Fibroblast of lung (primary cell): ENCODE data around the gene FRY. TPM values are rescaled to one million over a fixed set of nuclear protein-coding genes. Genes with fewer than 3 reads are reported as not detected.

Experiments
- DNase-seq, 2 donors: peaks; one replicate each; pipeline versions ENCODE4 v3.0.0 to v3.0.0-alpha.2; 2010; ENCODE audit warnings: low read depth in 2 of 2
- H2AFZ ChIP-seq: 2 replicates; pipeline ENCODE4 v1.5.1; 2012; ENCODE audit warnings: low read length, control low read depth, inconsistent platforms
- H3K27ac ChIP-seq: 2 replicates; pipeline ENCODE4 v1.5.1; 2011; ENCODE audit warnings: low read length, control low read depth; ENCODE audit not compliant: insufficient read depth
- H3K27me3 ChIP-seq: 2 replicates; pipeline ENCODE4 v1.5.1; 2011; ENCODE audit warnings: mild to moderate bottlenecking, low read length; ENCODE audit not compliant: control insufficient read depth, insufficient read depth
- H3K36me3 ChIP-seq: 2 replicates; pipeline ENCODE4 v1.5.1; 2011; ENCODE audit warnings: low read length; ENCODE audit not compliant: control insufficient read depth, insufficient read depth
- H3K4me1 ChIP-seq: 2 replicates; pipeline ENCODE4 v1.5.1; 2011; ENCODE audit warnings: low read length; ENCODE audit not compliant: control insufficient read depth, insufficient read depth; ENCODE audit errors: extremely low read depth
- H3K4me2 ChIP-seq: 2 replicates; pipeline ENCODE4 v1.5.1; 2011; ENCODE audit warnings: low read length, control low read depth; ENCODE audit not compliant: insufficient read depth; ENCODE audit errors: extremely low read depth
- H3K4me3 ChIP-seq, 4 experiments: fragments of 200-600 bp in 1 of 4; sonication (generic) in 1 of 4; replicated peaks in 1 of 4; 2 replicates each; pipeline ENCODE4 v1.5.1; 2011 to 2016; ENCODE audit warnings: low read length in 4 of 4, low read depth in 3 of 4, mild to moderate bottlenecking in 3 of 4, control low read depth in 2 of 4, inconsistent platforms in 1 of 4, mixed read lengths in 1 of 4; ENCODE audit not compliant: insufficient read depth in 1 of 4; ENCODE audit errors: control extremely low read depth in 1 of 4
- H3K79me2 ChIP-seq: 2 replicates; pipeline ENCODE4 v1.5.1; 2012; ENCODE audit warnings: mild to moderate bottlenecking, low read length, inconsistent platforms; ENCODE audit not compliant: control insufficient read depth, insufficient read depth
- H3K9ac ChIP-seq: 2 replicates; pipeline ENCODE4 v1.5.1; 2011; ENCODE audit warnings: mild to moderate bottlenecking, low read length, control low read depth; ENCODE audit not compliant: insufficient read depth
- H3K9me3 ChIP-seq: 2 replicates; pipeline ENCODE4 v1.5.1; 2012; ENCODE audit warnings: low read depth, low read length; ENCODE audit not compliant: control insufficient read depth, insufficient read depth
- H4K20me1 ChIP-seq: 2 replicates; pipeline ENCODE4 v1.5.1; 2011; ENCODE audit warnings: low read length; ENCODE audit not compliant: control insufficient read depth, insufficient read depth; ENCODE audit errors: extremely low read depth
- EZH2 ChIP-seq: IDR thresholded peaks from 2 replicates; pipeline ENCODE4 v1.5.1; 2012; ENCODE audit warnings: low read length, control low read depth, mild to moderate bottlenecking; ENCODE audit errors: missing control alignments
- polyA plus RNA-seq, 2 donors: library from polyadenylated mRNA; depleted of rRNA in 1 of 2; stranded (reverse) in 1 of 2; unstranded in 1 of 2; fragments of >200 nt; gene quantifications; 2 replicates each; pipeline ENCODE4 v1.2.1, GENCODE V29; 2011 to 2012; ENCODE audit warnings: missing spikeins in 1 of 2
- total RNA-seq: library from RNA; depleted of rRNA; stranded (reverse); fragments of >200 nt; gene quantifications from 2 replicates; pipeline ENCODE4 v1.2.1, GENCODE V29; 2014
- TF ChIP-seq, protein P1 (sequence below), 2 donors: IDR thresholded peaks in 1 of 2; conservative IDR thresholded peaks in 1 of 2; 1 replicate in 1 of 2; 2 replicates in 1 of 2; pipeline ENCODE4 v1.5.1; 2011 to 2012; ENCODE audit warnings: low read length in 2 of 2, control low read depth in 1 of 2, inconsistent platforms in 1 of 2, low read depth in 1 of 2, mild to moderate bottlenecking in 1 of 2

The FRY gene
- total and polyA plus RNA-seq, 2 donors (not counting 1 experiment from before 2014, with no cell fraction given) = 8.8 to 18.3 TPM

DNA sequence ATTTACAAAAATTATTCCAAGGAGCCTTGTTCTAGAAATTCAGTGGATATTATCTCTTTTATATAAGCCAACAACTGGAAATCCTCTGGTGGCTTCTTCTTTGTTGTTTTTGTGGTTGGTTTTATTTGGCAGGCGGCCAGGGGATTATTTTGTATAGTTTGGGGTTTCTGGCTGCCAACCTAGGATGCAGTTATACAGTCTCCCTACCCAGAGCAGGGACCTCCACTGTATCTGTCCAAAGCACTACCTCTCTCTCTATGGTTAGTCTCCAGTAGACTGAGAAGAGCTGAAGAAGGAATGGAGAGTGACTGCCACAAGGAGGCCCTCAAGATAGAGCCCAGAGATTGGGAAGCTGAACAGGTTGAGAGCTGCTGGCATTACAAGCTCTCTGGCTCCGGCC, 203.3 kb downstream of the FRY start:
- no peak overlapping the region for H2AFZ ChIP-seq
- peaks cover 2% of the 10 kb centered on the region for H3K36me3 ChIP-seq
- no peaks in the 10 kb centered on the region for H3K4me1 ChIP-seq
- H4K20me1 ChIP-seq = no peaks in the 10 kb centered on the region
- no peak overlapping the region for H3K27ac ChIP-seq
- no peak overlapping the region for H3K9ac ChIP-seq
- H3K79me2 ChIP-seq = no peaks in the 10 kb centered on the region
- no peaks in the 10 kb centered on the region for H3K9me3 ChIP-seq
- H3K4me2 ChIP-seq = no peak overlapping the region
- no peak for DNase-seq
- H3K27me3 ChIP-seq = no peaks in the 10 kb centered on the region
- no peak overlapping the region for H3K4me3 ChIP-seq
- TF ChIP-seq, protein P1, sequence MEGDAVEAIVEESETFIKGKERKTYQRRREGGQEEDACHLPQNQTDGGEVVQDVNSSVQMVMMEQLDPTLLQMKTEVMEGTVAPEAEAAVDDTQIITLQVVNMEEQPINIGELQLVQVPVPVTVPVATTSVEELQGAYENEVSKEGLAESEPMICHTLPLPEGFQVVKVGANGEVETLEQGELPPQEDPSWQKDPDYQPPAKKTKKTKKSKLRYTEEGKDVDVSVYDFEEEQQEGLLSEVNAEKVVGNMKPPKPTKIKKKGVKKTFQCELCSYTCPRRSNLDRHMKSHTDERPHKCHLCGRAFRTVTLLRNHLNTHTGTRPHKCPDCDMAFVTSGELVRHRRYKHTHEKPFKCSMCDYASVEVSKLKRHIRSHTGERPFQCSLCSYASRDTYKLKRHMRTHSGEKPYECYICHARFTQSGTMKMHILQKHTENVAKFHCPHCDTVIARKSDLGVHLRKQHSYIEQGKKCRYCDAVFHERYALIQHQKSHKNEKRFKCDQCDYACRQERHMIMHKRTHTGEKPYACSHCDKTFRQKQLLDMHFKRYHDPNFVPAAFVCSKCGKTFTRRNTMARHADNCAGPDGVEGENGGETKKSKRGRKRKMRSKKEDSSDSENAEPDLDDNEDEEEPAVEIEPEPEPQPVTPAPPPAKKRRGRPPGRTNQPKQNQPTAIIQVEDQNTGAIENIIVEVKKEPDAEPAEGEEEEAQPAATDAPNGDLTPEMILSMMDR (conservative IDR thresholded peaks at IDR 0.05 in 1 of 2, IDR thresholded peaks at IDR 0.05 in 1 of 2; ENCODE audit: low read depth in 1 of 2, low read length in 2 of 2) = no peak
- no peak for TF ChIP-seq EZH2

DNA sequence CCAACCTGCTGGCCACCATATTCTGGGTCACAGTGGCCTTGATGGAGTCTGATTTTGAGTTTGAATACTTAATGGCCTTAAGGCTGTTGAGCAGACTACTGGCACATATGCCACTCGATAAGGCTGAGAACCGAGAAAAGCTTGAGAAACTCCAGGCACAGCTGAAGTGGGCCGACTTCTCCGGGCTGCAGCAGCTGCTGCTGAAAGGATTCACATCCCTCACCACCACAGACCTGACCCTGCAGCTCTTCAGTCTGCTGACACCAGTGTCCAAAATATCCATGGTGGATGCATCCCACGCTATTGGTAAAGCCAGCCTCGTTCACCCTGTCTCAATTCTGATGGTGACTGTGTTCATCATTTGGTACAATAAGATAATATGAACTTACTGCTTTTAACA, 206.1 kb downstream of the FRY start:
- H3K4me2 ChIP-seq = no peak overlapping the region
- H3K27ac ChIP-seq = no peak overlapping the region
- H2AFZ ChIP-seq = no peak overlapping the region
- H3K27me3 ChIP-seq = no peaks in the 10 kb centered on the region
- no peak for DNase-seq
- no peak overlapping the region for H3K9ac ChIP-seq
- H3K4me1 ChIP-seq = no peaks in the 10 kb centered on the region
- no peaks in the 10 kb centered on the region for H3K9me3 ChIP-seq
- H3K79me2 ChIP-seq = no peaks in the 10 kb centered on the region
- TF ChIP-seq EZH2 = no peak
- TF ChIP-seq, protein P1 (conservative IDR thresholded peaks at IDR 0.05 in 1 of 2, IDR thresholded peaks at IDR 0.05 in 1 of 2; ENCODE audit: low read depth in 1 of 2, low read length in 2 of 2) = no peak
- no peaks in the 10 kb centered on the region for H4K20me1 ChIP-seq
- H3K4me3 ChIP-seq = no peak overlapping the region
- H3K36me3 ChIP-seq = peaks cover 2% of the 10 kb centered on the region

GRCh38 chr13:32243695-32244094, 212.1 kb downstream of the FRY start:
- no peak overlapping the region for H3K9ac ChIP-seq
- H3K36me3 ChIP-seq = no peaks in the 10 kb centered on the region
- no peaks in the 10 kb centered on the region for H3K9me3 ChIP-seq
- TF ChIP-seq EZH2 = no peak
- TF ChIP-seq, protein P1 (conservative IDR thresholded peaks at IDR 0.05 in 1 of 2, IDR thresholded peaks at IDR 0.05 in 1 of 2; ENCODE audit: low read depth in 1 of 2, low read length in 2 of 2) = no peak
- H3K27ac ChIP-seq = no peak overlapping the region
- H3K4me2 ChIP-seq = no peak overlapping the region
- H3K79me2 ChIP-seq = no peaks in the 10 kb centered on the region
- H3K27me3 ChIP-seq = no peaks in the 10 kb centered on the region
- H3K4me1 ChIP-seq = no peaks in the 10 kb centered on the region
- DNase-seq = no peak
- H4K20me1 ChIP-seq = no peaks in the 10 kb centered on the region
- no peak overlapping the region for H3K4me3 ChIP-seq
- H2AFZ ChIP-seq = no peak overlapping the region
